Measurements from ENCODE around the gene TRDMT1.

The TRDMT1 gene

DNA sequence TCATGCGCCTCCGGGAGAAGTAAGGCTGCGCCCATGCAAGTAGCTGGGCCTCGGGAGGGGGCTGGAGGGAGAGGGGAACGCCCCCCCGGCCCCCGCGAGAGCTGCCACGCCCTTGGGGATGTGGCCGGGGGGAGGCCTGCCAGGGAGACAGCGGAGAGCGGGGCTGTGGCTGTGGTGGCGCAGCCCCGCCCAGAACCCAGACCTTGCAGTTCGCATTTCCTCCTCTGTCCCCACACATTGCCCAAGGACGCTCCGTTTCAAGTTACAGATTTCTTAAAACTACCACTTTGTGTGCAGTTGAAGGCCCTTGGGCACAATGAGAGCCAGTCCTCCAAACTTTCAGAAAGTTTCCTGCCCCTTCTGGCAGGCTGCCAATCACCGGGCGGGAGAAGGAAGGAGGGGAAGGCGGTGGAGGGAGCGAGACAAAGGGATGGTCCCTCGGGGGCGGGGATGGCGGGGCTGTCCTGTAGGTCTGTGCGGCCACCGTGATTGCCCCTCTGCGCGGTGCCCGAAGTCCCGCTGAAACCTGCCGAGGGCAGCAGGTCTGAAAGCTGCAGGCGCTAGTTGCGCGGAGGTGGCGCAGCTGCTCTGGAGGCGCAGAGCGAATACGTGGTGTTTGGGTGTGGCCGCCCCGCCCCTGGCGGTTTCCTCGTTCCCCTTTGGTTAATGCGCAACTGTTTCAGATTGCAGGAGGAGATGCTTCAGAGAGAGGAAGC is 28.7 kb upstream of the TRDMT1 start:
- DNase-seq: peak; percentile 92

DNA sequence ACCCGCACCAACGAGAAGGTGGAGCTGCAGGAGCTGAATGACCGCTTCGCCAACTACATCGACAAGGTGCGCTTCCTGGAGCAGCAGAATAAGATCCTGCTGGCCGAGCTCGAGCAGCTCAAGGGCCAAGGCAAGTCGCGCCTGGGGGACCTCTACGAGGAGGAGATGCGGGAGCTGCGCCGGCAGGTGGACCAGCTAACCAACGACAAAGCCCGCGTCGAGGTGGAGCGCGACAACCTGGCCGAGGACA is 28.2 kb upstream of the TRDMT1 start:
- DNase-seq: no peak

DNA sequence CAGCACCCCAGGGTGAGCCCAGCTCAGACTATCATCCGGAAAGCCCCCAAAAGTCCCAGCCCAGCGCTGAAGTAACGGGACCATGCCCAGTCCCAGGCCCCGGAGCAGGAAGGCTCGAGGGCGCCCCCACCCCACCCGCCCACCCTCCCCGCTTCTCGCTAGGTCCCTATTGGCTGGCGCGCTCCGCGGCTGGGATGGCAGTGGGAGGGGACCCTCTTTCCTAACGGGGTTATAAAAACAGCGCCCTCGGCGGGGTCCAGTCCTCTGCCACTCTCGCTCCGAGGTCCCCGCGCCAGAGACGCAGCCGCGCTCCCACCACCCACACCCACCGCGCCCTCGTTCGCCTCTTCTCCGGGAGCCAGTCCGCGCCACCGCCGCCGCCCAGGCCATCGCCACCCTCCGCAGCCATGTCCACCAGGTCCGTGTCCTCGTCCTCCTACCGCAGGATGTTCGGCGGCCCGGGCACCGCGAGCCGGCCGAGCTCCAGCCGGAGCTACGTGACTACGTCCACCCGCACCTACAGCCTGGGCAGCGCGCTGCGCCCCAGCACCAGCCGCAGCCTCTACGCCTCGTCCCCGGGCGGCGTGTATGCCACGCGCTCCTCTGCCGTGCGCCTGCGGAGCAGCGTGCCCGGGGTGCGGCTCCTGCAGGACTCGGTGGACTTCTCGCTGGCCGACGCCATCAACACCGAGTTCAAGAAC is 27.7 kb upstream of the TRDMT1 start:
- DNase-seq: peak; percentile 90

DNA sequence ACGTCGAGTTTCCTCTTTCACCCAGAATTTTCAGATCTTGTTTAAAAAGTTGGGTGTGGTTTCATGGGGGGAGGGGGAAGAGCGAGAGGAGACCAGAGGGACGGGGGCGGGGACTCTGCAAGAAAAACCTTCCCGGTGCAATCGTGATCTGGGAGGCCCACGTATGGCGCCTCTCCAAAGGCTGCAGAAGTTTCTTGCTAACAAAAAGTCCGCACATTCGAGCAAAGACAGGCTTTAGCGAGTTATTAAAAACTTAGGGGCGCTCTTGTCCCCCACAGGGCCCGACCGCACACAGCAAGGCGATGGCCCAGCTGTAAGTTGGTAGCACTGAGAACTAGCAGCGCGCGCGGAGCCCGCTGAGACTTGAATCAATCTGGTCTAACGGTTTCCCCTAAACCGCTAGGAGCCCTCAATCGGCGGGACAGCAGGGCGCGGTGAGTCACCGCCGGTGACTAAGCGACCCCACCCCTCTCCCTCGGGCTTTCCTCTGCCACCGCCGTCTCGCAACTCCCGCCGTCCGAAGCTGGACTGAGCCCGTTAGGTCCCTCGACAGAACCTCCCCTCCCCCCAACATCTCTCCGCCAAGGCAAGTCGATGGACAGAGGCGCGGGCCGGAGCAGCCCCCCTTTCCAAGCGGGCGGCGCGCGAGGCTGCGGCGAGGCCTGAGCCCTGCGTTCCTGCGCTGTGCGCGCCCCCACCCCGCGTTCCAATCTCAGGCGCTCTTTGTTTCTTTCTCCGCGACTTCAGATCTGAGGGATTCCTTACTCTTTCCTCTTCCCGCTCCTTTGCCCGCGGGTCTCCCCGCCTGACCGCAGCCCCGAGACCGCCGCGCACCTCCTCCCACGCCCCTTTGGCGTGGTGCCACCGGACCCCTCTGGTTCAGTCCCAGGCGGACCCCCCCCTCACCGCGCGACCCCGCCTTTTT is 26.9 kb upstream of the TRDMT1 start, which contains the start of gene VIM:
VIM (plus strand) TSS at position 151 of the 925 bp plus-strand sequence. CDS start 1,182 bp downstream, outside the sequence.
- DNase-seq: peak; percentile 88

DNA sequence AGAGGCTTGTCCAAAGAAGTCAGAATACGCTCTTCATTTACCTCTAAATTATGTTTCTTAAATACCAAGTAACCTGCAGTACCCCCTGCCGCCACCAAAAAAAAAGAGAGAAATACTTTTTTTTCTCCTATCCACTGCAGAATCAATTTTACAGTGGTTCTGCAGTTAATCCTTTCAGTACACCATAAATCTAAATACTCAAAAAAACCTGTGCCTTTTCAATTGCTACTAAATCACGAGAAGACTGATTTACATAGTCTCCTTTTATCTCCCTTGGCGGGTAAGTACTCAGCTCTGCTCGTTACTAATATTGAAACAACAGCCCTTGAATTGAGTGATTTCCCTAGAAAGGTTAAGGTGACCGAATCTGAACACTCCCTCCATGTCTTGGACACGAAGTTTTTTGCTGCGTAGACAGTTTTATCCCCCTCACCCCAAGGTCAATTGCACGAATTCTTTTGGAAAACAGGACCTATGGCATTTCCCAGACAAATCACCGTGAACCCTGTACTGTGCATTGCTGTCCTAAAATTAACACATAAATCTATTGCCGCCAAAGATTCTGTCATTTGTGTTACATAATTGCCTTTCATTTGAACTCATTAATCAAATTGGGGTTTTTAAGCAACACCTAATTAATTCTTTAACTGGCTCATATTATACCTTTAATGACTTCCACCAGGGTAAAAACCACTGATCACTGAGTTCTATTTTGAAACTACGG is 26.1 kb upstream of the TRDMT1 start:
- DNase-seq: peak; percentile 65

DNA sequence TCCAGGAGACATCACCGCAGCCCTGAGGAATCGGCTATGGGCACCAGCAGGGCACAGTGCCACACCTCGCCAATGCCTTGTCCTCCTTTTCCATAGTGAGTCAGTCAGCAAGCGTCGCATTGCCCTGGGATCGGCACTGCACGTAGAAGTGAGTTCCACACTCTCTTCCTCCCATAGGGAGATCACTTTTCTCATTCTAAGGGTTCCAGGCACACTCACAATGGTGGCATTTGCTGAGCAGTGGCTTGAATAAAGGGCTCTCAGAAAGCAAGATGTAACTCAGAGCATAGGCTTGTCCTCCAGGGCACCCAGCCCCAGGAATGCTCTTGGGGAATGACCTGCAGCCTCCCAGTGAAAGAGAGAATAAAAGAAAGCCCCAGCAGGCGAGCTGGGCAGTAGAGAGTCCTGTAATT is 25.4 kb upstream of the TRDMT1 start:
- DNase-seq: no peak

DNA sequence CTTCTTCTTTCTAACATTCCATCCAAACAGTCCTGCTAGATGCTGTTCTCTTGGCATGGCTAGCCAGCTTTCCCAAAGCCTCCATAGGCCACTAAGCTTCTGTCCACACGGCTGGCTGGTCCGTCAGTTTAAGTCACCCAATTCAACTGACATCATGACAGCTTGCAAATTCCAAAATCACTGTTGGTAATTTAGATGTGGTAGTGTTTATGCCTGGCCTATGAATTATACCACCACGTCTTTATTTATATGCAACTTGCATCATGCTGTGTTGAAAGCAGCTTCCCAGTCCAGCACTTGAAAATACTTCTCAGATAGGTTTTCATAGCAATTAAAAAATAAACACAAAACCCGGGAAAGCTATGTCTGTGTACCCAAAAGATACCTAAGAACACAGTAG is 24.3 kb upstream of the TRDMT1 start:
- no peak for DNase-seq

DNA sequence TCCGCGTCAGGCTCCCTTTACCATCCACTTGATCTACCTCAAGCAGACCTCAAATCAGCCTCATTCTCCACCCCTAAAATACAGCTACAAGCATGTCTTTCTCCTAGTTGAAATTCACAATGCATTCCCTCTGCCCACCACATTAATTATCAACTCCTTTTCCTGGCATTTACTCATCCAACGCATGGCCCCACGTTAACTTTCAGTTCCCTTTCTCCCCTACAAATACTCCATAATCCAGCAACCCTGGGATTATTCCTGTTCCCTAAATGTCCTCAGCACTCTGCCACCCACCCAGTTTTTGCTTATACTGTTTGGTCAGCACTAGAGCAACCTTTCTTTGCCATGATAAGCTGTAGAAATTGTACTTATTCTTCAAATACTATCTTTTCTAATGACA is 20.9 kb upstream of the TRDMT1 start:
- DNase-seq: no peak

DNA sequence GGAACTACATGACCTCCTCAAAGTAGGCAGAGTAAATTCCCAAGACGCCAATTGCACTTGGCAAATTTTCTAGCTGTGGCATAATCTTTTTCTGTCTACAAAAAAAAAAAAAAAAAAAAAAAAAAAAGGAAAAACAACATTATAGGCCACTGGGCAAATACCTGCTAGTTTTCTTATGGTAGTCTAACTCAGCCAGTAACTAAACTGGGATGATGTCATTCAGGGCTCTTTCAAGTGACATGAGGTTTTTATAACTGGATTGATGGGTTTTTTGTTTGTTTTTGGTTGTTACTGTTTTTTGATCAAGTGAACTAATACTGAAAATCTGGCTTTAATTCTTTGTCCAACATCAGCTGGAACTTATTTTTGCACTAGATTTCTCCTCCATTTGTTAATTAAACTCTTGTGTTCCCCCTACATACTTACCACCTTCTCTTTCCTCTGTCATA is 19.2 kb upstream of the TRDMT1 start:
- DNase-seq: no peak

DNA sequence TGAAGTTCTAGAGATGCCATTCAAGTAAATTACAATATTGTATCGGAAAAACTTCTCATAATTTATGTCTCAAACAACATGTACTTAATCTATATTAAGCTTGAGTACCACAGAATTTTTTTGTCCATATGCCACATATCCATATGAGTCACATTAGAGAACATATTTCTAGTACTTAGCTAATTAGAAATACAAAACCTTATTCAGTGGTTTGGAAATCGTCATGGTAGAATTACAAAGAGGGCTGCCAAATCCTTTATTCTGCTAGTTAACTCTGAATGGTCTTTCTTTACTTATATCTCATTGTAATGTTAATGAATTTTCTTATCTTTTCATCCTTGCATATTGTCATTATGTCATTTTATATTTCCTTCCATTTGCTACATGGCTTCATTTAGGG is 17.6 kb upstream of the TRDMT1 start:
- DNase-seq: no peak

DNA sequence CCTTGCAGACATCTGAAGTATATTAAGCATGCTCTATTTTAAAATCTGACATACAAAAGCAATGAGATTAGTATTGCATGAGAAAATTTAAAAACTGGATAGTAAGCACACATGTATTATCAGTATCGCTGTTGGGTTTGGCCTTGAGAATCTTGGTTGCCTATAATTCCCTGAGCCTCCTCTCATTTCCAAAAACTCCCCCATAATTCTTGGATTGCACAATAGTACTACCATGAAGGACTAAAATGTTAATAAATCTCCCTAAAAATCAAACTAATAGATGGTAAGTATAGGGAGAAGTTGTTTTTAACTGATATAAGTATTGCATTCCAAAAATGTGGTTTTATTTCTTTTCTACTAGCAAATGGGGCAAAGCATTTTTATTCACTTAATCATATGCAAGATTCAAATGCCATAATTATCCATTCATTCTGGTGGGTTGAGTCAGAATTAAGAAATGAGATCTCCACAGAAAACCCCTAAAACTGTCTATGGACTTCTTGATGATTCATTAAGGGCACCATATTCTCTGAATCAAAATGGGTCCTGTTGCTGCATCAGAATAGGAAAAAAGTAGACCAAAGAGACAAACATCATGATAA is 16.3 kb upstream of the TRDMT1 start:
- no peak for DNase-seq

DNA sequence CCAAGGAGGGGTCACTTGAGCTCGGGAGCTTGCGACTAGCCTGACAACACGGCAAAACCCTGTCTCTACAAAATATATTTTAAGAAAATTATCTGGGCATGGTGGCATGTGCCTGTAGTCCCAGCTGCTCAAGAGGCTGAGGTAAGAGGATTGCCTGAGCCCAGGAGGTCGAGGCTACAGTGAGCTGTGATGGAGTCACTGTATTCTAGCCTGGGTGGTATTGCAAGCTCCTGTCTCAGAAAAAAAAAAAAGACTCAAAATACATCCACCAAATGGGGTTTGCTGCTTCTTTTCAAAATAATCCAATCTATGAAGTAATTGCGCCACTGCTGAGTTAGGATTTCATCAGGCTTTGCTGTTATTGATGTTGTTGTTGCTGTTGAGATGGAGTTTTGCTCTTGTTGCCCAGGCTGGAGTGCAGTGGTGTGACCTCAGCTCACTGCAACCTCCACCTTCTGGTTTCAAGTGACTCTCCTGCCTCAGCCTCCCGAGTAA is 15.5 kb upstream of the TRDMT1 start:
- no peak for DNase-seq

DNA sequence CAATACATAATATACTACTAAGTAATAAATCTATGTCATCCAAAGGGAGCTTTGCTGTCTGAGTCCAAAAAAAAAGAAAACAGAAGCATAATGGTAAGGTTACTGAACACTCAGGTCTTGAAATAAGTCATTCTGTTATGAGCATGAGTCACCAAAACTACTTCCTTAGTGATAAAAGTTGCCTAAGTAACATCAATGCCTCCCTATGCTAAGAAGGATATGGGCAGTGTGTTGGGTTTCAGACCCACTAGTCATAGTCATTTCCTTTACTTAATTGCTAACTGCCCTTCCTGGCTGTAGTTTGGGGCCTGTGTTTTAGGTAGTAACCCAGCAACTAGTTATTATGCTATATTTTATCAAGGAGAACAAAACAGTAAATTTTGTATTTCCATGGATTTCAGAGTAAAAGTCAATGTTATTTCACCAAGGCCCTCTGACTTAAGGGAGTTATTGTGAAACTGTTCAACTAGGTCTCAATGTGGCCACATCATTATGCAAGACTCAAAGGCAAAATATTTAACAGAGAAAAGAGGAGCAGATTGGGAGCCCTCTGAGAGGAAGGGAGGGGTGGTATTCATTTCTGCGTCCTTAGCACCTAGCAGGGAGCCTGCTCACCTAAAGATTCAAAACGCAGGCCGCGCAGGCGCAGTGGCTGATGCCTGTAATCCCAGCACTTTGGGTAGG is 14.9 kb upstream of the TRDMT1 start:
- peak; percentile 75 for DNase-seq

DNA sequence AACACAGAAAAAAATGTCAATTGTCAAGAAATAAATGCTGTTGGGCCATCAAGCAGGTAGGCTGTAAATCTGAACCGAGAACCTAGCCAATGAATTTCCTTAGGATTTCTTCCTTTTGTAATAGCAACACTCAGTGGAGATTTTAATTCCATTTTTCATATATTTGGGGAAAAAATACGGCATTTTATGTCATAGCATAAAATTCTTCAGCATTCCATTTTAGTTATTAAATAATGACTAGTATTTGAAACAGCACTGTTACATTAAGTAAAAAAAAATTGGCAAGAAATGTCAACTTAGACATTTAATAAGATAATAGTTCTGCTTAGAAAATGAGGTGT is 14.3 kb upstream of the TRDMT1 start:
- DNase-seq: no peak

DNA sequence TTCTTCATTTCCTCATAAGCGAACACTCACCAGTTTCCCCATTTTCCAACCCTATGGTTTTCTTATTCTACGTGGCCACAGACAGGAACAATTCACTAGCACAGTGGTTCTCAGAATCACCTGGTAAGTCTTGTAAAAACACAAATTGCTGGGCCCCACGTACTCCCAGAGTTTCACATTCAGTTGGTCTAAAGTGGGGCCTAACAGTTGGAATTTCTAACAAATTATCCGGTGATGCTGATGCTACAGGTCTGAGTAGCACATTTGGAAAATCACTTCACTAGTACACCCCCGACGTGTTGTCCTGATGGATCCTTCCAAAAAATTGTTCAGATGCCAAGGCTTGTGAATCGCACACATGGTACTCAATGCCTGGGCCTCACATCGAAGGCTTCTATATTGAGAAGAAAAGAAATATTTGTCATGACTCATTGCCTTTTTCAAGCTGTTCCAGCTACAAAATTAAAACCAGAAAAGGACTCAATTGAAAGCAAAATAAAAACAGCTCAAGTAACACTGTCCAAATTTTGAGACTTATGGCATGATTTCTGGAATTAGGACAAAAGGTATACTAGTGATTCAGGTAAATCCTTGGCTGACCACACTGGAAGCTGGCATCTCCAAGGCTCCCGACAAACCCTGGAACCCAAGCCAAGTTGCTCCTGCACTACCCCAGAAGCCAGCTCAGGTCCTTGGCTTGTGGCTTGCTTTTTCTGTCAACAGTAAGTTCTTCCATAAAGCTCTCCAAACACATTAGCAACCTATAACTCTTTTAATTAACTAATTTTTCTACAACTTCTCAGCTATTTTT is 13.7 kb upstream of the TRDMT1 start:
- DNase-seq: no peak

DNA sequence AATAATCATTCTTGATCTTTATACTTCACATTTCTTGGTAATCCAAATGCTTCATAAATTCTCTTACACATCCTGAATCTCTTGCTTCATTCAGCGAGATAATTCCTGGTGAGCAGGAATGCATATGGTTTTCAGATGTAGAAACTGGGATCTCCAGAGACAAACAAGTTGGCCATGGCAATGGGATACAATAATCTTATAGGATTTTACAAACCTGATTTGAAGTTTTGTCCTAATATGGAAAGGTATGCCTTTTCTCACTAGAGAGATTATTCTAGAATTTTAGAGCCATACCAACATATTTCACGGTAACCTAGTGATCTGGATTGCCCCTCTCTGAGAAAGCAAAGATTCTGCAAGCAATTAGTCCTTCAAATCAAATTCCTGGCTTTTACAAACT is 13.1 kb upstream of the TRDMT1 start:
- no peak for DNase-seq

DNA sequence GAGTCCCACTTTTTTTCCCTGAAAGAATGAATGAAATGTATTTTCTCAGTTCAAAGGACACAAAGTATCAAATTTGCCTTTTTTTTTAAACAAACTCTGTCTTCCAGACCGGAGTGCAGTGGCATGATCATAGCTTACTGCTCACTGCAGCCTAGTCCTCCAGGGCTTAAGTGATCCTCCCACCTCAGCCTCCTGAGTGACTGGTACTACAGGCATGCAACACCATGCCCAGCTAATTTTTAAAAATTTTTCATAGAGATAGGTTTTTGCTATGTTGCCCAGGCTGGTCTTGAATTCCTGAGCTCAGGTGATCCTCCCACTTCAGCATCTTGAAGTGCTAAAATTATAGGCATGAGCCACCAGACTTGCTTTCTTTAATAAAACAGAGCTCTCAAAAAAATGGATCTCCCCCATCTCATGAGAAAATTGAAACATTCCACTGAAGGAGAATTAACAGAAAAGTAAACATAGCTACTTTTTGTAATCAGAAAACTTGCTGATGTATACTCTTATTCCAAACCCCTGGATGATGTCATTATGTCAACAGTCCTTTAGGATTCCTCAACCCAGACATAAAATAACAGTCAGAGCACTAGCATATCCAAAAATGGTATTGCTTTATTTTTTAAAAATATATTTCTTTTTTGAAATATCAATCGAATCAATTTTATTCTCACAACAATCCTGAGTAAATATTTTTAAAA is 12.3 kb upstream of the TRDMT1 start:
- no peak for DNase-seq

DNA sequence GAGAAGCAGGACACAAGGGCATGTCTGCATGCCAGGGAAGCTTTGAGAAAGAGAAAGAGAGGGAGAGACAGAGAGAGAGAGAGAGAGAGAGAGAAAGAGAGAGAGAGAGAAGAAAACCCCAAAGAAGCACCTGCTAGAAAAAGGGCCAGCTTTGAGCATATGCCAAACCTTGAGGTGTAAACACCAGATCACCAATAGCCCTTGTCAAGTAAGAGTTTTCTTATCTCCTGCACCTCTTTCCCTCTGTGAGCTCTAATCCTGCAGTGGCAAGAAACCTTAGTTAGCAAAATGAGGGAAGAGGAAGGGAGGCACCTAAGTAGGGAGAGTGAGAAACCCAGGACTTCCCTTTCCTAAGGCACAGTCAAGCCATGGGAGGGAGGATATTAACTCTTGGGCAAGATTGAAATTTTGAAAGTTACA is 11.3 kb upstream of the TRDMT1 start:
- DNase-seq: no peak

DNA sequence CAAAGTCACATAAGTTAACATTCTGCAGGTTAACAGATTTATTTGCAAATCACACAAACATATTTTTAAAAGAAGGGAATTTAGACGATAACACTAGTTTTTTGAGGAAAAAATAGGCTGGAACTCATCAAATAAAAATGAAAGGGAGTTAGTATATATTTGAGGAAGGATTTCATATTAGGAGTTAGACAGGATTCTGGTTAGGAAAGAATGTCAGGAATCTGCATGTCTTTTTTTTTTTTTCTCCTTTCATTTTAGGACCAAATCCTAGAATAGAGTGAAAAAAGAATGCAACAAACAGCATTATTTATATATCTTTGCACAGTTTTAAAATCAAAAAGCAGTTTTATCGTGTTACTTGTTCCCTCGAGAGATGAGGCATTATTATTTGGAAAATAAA is 8.9 kb upstream of the TRDMT1 start:
- DNase-seq: no peak

DNA sequence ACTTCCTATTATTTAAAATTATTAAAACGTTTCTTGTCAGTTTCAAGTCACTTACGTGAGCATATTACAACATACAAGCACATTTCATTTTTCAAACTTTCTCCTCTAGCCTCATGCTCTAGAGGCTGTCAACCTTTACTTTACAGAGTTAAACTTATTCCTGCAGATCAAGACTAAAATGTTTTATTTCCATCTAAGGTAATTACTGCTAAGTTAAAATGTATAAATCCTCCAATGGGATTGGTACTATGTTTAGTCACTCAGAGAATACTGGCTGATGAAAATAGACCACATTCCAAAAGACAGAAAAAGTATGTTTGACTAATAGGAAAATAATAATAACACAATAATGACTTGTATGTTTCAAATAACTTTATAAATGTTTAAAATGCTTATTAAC is 8.4 kb upstream of the TRDMT1 start:
- no peak for DNase-seq
